ENCODE measurements around the gene JAG2.

The JAG2 gene

GRCh38 chr14:105182296-105183020 is 13.9 kb upstream of the JAG2 start:
- no peak for DNase-seq (ENCODE audit: low read depth in 3 of 3)

DNA sequence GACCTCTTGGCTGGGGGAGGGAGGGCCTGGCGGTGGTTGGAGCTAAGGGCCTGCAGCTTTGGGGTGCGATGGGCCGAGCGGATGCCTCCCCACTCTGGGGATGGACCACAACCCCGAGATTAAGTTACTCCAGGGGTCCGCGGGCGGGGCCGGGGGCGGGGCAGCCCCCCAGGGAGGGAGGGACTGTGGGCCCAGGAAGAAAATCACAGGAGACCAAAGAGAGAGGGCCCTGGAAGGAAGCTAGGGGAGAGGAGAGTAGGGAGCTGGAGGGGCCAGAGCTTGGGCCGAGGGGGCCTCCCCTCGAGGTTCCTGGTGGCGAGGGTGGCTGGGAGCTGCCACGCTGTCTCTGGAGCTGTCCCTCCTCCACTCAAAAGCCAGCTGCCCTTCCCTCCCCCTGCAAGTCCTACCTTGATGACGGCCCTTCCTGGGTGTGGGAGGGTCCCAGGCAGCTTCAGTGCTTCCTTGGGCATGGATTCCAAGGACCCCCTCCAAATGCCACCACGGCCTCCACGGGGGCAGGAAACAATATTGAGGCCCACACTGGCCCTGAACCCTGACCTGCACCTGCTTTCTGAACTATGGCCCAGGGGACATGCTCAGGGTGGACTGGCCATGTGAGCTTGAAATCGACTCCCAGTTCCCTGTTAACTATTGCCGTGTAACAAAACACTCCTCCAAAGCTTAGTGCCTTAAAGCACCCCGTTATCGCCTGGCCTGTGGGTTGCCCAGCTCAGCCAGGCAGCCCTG is 13.1 kb upstream of the JAG2 start:
- DNase-seq (ENCODE audit: low read depth in 3 of 3), result no peak

- peak; percentile 66 to 83 (median 74) for DNase-seq (ENCODE audit: low read depth in 3 of 3)
These were observed 12.3 kb upstream of the JAG2 start, which contains the start of gene NUDT14 for GRCh38 chr14:105180592-105181548. Gene NUDT14, minus strand, starts transcription at chr14:105181312. Its CDS starts 103 bp downstream, at chr14:105181209.

- no peak for DNase-seq (ENCODE audit: low read depth in 3 of 3)
These were observed 10.6 kb upstream of the JAG2 start for GRCh38 chr14:105179191-105179590.

GRCh38 chr14:105178868-105179140 is 10.2 kb upstream of the JAG2 start:
- no peak for DNase-seq (ENCODE audit: low read depth in 3 of 3)

GRCh38 chr14:105178069-105178867 is 9.7 kb upstream of the JAG2 start:
- no peak for DNase-seq (ENCODE audit: low read depth in 3 of 3)

DNA sequence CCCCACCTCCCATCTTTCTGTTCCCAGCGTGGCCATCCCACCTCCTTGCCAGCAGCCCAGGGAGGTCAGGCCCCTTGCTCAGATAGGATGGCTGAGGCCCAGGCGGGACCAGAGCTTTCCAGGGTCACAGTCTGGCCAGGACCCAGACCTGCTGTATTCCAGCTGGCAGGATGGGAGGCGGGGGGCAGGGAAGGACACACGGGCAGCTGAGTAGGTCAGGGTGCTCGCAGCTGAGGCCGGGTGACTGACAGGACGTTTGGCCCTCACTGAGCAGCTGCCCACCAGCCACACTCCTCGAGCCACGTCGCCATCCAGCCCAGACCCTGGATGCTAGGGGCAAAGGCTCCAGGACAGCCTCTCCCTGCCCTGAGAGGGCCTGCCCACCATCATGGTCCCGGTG is 8.5 kb upstream of the JAG2 start:
- DNase-seq (ENCODE audit: low read depth in 3 of 3), result no peak

GRCh38 chr14:105176513-105176912 is 7.9 kb upstream of the JAG2 start:
- DNase-seq (ENCODE audit: low read depth in 3 of 3), result no peak

GRCh38 chr14:105173901-105174894 is 5.6 kb upstream of the JAG2 start:
- no peak for DNase-seq (ENCODE audit: low read depth in 3 of 3)

DNA sequence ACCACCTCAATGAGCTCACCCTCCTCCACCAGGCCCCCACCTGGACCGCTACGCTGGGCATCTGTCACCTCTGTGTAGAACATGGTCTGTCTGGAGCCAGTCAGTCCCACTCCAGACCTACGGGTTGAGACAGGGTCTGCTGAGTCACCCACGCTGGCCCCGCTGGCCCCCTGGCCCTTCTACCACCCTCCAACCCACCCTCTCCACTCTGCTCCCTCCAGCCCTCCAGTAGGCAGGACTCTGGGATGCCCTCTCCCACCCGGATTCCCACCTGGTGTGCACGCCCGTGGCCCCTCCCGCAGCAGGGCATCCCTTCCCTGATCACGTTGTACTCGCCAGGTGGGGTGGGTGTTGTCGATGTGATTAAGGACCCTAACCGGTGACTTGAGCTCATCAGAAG is 4.6 kb upstream of the JAG2 start:
- DNase-seq (ENCODE audit: low read depth in 3 of 3), result no peak

DNA sequence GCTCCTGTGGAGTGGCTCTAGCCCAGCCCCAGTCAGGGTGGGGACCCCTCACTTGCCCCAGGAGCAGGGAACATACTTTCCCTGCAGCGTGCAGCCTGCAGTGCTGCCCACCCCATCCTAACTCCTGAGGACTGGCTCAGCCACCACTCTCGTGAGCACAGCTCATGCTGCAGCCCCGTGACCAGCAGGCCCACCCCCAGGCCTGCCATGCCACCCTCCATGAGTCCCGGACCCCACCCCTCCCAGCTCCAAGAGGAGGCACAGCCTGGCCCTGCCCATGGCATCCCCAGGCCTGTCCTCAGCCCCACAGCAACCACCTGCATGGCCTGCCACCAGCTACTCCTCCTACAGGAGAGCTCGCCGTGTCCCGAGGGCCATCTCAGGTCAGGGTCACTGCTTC is 3.9 kb upstream of the JAG2 start:
- DNase-seq (ENCODE audit: low read depth in 3 of 3), result no peak

- DNase-seq (ENCODE audit: low read depth in 3 of 3), result no peak
These were observed 2.6 kb upstream of the JAG2 start for GRCh38 chr14:105171004-105171673.

- DNase-seq (ENCODE audit: low read depth in 3 of 3), result no peak
These were observed 1.4 kb upstream of the JAG2 start for GRCh38 chr14:105169776-105170655.

- DNase-seq (ENCODE audit: low read depth in 3 of 3), result peak in 1 of 3 experiments; percentile 51
These were observed 467 bp upstream of the JAG2 start for GRCh38 chr14:105168979-105169507.

DNA sequence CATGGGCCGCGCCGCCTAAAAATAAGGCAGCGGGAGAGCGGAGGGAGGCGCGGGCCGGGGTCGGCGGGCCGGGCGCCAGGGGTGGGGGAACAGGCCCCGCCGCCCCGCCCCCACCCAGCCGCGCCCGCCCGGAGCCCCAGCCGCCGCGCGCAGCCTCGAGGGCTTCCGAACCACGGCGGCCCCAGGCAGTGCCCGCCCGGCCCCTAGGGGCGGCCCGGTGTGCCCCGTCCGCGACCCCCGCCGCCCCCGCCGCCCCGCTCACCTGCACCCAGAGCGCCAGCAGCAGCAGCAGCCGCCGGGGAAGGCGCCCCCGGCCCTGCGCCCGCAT is 519 bp downstream of the JAG2 start:
- no peak for DNase-seq (ENCODE audit: low read depth in 3 of 3)

- no peak for DNase-seq (ENCODE audit: low read depth in 3 of 3)
These were observed 1.1 kb downstream of the JAG2 start for GRCh38 chr14:105167303-105168092.

DNA sequence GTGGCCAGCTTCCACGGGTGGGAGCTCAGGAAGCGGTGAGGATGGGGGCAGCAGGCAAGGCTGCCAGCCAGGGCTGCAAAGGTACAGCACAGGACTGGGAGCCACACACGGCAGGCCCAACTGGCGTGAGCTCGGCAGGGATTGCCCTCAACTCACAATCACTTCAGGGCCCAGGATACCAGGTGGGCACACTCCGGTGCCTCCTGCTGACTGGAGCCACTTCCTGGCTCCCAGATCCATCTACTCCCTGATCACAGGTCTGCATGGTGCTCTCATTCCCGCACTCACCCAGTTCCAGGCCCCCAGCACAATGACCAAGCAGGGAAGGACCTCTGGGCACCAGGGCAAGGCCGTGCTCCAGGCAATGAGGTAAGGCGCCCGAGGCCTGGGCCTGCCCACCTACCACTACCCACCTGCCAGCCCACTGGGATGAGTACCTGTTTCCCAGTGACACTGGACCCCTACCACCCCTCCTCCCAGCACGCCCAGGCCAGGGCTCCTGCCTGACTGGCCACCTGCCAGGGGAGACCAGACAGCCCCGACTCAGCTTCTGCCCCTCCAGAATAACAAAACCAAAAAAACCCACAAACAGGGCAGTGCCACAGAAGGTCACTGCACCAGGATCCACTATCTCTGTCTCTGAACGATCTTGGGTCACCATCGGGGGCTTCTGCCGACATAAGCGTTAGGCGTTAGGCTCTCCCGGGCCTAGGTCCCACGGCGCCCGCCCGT is 1.8 kb downstream of the JAG2 start:
- no peak for DNase-seq (ENCODE audit: low read depth in 3 of 3)

All from stimulated activated CD4-positive, alpha-beta T cell treated with anti-CD3 and anti-CD28 coated beads, TNF-alpha, amount 100 ng/mL, for 24 hours (primary cell).